HepG2 (cell line): Measurements from ENCODE around the gene DHX29. TPM values are rescaled to one million over a fixed set of nuclear protein-coding genes. Genes with fewer than 3 reads are reported as not detected.

Experiments
- GPN1 ChIP-seq: sonication (generic); formaldehyde crosslinking; IDR thresholded peaks from 2 replicates; pipeline ENCODE4 v1.5.1; 2020; ENCODE audit warnings: missing genetic modification reagents, borderline replicate concordance
- MTA1 ChIP-seq: sonication (generic); formaldehyde crosslinking; IDR thresholded peaks from 2 replicates; pipeline ENCODE4 v1.4.0; 2020; ENCODE audit warnings: missing genetic modification reagents, mild to moderate bottlenecking, borderline replicate concordance
- NFKB2 ChIP-seq: sonication (generic); formaldehyde crosslinking; IDR thresholded peaks from 2 replicates; pipeline ENCODE4 v1.4.0; 2020; ENCODE audit warnings: missing genetic modification reagents, borderline replicate concordance
- NKX3-1 ChIP-seq: sonication (generic); formaldehyde crosslinking; IDR thresholded peaks from 2 replicates; pipeline ENCODE4 v1.5.0; 2020; ENCODE audit warnings: missing genetic modification reagents
- RFXANK ChIP-seq: IDR thresholded peaks from 2 replicates; pipeline ENCODE4 v1.6.1; 2016
- ZBTB1 ChIP-seq: sonication (generic); formaldehyde crosslinking; IDR thresholded peaks from 2 replicates; pipeline ENCODE4 v1.4.0; 2020; ENCODE audit warnings: missing genetic modification reagents, borderline replicate concordance
- ZMYM3 ChIP-seq: sonication (generic); formaldehyde crosslinking; IDR thresholded peaks from 2 replicates; pipeline ENCODE4 v1.5.1; 2020; ENCODE audit warnings: mild to moderate bottlenecking, missing genetic modification reagents
- ZMYM4 ChIP-seq: sonication (generic); formaldehyde crosslinking; IDR thresholded peaks from 2 replicates; pipeline ENCODE4 v1.8.1; 2023; ENCODE audit warnings: mild to moderate bottlenecking, missing genetic modification reagents
- ZNF350 ChIP-seq: sonication (generic); formaldehyde crosslinking; IDR thresholded peaks from 2 replicates; pipeline ENCODE4 v1.4.0; 2020; ENCODE audit warnings: mild to moderate bottlenecking, low read depth, missing genetic modification reagents, borderline replicate concordance
- ZNF451 ChIP-seq: sonication (generic); formaldehyde crosslinking; IDR thresholded peaks from 2 replicates; pipeline ENCODE4 v1.5.0; 2020; ENCODE audit warnings: mild to moderate bottlenecking, missing genetic modification reagents
- ZNF660 ChIP-seq: sonication (generic); formaldehyde crosslinking; IDR thresholded peaks from 2 replicates; pipeline ENCODE4 v1.5.1; 2020; ENCODE audit warnings: mild to moderate bottlenecking, low read depth, missing genetic modification reagents, borderline replicate concordance
- ZSCAN22 ChIP-seq: sonication (generic); formaldehyde crosslinking; IDR thresholded peaks from 2 replicates; pipeline ENCODE4 v1.4.0; 2020; ENCODE audit warnings: mild to moderate bottlenecking, missing genetic modification reagents
- polyA plus RNA-seq, 8 experiments: library from polyadenylated mRNA; depleted of rRNA in 3 of 8; stranded (reverse) in 7 of 8; unstranded in 1 of 8; fragments of >200 nt; fragmentation: Illumina TruSeq in 4 of 8; extraction: Trizol in 4 of 8; gene quantifications; 2 replicates each; pipeline versions ENCODE4 v1.2.1 to v1.2.3, GENCODE V29; 2011 to 2016; ENCODE audit warnings: low read depth in 4 of 8, missing spikeins in 1 of 8, mixed read lengths in 1 of 8; ENCODE audit not compliant: insufficient read depth in 1 of 8
- total RNA-seq, 5 experiments: library from RNA; depleted of rRNA; stranded (reverse); fragments of >200 nt; fragmentation: Illumina TruSeq; extraction: Trizol; gene quantifications; 2 replicates each; pipeline ENCODE4 v1.2.3, GENCODE V29; 2016; ENCODE audit warnings: low read depth in 1 of 5
- TF ChIP-seq, protein P1 (sequence below): sonication (generic); formaldehyde crosslinking; IDR thresholded peaks from 2 replicates; pipeline ENCODE4 v1.9.0; 2021; ENCODE audit warnings: missing genetic modification reagents, borderline replicate concordance
- TF ChIP-seq, protein P2 (sequence below), 2 experiments: sonication (generic) in 1 of 2; formaldehyde crosslinking in 1 of 2; IDR thresholded peaks; 2 replicates each; pipeline versions ENCODE4 v1.4.0 to v1.6.1; 2016 to 2020; ENCODE audit warnings: borderline replicate concordance in 1 of 2, low read depth in 1 of 2, mild to moderate bottlenecking in 1 of 2, missing genetic modification reagents in 1 of 2
- TF ChIP-seq, protein P3 (sequence below): sonication (generic); formaldehyde crosslinking; IDR thresholded peaks from 2 replicates; pipeline ENCODE4 v1.5.1; 2020; ENCODE audit warnings: mild to moderate bottlenecking, missing genetic modification reagents, moderate library complexity
- TF ChIP-seq, protein P4 (sequence below): sonication (generic); formaldehyde crosslinking; IDR thresholded peaks from 2 replicates; pipeline ENCODE4 v1.5.0; 2020; ENCODE audit warnings: missing genetic modification reagents

The DHX29 gene
- total and polyA plus RNA-seq, 2 of the 13 experiments (the other 11 are each of a cell fraction or from before 2014, with no cell fraction given), result 1.9 to 22.0 TPM

DNA sequence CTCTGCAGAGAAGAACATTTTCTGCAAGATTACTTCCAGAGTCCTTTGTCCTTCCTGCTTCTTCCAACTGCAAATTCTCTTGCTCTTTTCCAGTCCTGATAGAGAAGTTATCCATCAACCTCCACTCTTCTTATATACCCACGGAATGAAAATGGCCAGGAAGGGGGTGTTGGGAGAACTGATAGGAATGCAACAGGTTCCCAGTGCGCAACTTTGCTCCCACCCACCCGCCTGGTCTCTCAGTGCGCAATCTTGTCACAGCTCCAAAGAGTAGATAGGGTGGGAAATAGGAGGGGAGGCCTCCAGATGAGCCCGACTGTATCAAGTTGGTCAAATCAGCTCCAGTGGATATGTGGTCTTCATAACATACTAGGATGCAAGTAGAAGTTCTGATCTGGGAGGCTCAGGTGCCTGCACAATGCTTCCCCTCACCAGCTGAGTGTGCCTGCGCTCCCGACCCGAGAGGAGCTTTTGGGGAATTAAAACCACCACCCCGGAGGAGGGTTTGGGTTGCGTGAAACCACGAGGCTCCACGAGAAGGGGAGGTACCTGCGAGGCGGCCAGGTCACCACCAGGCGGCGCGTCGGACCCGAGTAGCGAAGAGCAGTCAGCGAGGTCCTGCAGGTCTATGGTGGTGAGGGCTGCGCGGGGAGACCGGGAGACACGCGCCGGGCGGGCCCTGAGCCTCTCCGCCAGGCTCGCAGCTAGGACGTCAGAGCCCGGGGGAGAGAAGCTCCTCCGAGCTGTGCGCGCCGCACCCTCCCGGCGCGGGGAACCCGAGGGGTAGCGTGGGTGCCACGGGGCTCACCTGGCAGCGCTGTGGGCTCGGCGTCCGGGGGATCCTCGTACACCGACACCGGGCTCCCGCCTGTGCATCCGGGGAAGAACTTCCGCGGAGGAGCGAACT is 81.2 kb downstream of the DHX29 start (continued):
- TF ChIP-seq GPN1 (CRISPR knock-in tag), result no peak
- no peak for TF ChIP-seq ZBTB1 (CRISPR knock-in tag)
- peak; percentile 63; the same call in 1 of the 2 replicates for TF ChIP-seq ZNF451 (CRISPR knock-in tag)
- peak; percentile 25; the same call in 1 of the 2 replicates for TF ChIP-seq ZNF350 (CRISPR knock-in tag)
- peak; percentile 68; the same call in 1 of the 2 replicates for TF ChIP-seq ZMYM4 (CRISPR knock-in tag)
- no peak for TF ChIP-seq ZSCAN22 (CRISPR knock-in tag)
- TF ChIP-seq, protein P1, sequence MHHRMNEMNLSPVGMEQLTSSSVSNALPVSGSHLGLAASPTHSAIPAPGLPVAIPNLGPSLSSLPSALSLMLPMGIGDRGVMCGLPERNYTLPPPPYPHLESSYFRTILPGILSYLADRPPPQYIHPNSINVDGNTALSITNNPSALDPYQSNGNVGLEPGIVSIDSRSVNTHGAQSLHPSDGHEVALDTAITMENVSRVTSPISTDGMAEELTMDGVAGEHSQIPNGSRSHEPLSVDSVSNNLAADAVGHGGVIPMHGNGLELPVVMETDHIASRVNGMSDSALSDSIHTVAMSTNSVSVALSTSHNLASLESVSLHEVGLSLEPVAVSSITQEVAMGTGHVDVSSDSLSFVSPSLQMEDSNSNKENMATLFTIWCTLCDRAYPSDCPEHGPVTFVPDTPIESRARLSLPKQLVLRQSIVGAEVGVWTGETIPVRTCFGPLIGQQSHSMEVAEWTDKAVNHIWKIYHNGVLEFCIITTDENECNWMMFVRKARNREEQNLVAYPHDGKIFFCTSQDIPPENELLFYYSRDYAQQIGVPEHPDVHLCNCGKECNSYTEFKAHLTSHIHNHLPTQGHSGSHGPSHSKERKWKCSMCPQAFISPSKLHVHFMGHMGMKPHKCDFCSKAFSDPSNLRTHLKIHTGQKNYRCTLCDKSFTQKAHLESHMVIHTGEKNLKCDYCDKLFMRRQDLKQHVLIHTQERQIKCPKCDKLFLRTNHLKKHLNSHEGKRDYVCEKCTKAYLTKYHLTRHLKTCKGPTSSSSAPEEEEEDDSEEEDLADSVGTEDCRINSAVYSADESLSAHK, result no peak
- no peak for TF ChIP-seq NKX3-1 (CRISPR knock-in tag)
- TF ChIP-seq, protein P2, sequence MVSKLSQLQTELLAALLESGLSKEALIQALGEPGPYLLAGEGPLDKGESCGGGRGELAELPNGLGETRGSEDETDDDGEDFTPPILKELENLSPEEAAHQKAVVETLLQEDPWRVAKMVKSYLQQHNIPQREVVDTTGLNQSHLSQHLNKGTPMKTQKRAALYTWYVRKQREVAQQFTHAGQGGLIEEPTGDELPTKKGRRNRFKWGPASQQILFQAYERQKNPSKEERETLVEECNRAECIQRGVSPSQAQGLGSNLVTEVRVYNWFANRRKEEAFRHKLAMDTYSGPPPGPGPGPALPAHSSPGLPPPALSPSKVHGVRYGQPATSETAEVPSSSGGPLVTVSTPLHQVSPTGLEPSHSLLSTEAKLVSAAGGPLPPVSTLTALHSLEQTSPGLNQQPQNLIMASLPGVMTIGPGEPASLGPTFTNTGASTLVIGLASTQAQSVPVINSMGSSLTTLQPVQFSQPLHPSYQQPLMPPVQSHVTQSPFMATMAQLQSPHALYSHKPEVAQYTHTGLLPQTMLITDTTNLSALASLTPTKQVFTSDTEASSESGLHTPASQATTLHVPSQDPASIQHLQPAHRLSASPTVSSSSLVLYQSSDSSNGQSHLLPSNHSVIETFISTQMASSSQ (IDR thresholded peaks at IDR 0.05; ENCODE audit: low read depth), result no peak
- TF ChIP-seq, protein P2 (CRISPR knock-in tag; IDR thresholded peaks at IDR 0.05; ENCODE audit: borderline replicate concordance), result no peak
- no peak for TF ChIP-seq MTA1 (CRISPR knock-in tag)
- no peak for TF ChIP-seq RFXANK (CRISPR knock-in tag)
- TF ChIP-seq ZMYM3, result 0 out of 2 replicates have a peak, but pooled peaks have one; percentile 30
- TF ChIP-seq, protein P3, sequence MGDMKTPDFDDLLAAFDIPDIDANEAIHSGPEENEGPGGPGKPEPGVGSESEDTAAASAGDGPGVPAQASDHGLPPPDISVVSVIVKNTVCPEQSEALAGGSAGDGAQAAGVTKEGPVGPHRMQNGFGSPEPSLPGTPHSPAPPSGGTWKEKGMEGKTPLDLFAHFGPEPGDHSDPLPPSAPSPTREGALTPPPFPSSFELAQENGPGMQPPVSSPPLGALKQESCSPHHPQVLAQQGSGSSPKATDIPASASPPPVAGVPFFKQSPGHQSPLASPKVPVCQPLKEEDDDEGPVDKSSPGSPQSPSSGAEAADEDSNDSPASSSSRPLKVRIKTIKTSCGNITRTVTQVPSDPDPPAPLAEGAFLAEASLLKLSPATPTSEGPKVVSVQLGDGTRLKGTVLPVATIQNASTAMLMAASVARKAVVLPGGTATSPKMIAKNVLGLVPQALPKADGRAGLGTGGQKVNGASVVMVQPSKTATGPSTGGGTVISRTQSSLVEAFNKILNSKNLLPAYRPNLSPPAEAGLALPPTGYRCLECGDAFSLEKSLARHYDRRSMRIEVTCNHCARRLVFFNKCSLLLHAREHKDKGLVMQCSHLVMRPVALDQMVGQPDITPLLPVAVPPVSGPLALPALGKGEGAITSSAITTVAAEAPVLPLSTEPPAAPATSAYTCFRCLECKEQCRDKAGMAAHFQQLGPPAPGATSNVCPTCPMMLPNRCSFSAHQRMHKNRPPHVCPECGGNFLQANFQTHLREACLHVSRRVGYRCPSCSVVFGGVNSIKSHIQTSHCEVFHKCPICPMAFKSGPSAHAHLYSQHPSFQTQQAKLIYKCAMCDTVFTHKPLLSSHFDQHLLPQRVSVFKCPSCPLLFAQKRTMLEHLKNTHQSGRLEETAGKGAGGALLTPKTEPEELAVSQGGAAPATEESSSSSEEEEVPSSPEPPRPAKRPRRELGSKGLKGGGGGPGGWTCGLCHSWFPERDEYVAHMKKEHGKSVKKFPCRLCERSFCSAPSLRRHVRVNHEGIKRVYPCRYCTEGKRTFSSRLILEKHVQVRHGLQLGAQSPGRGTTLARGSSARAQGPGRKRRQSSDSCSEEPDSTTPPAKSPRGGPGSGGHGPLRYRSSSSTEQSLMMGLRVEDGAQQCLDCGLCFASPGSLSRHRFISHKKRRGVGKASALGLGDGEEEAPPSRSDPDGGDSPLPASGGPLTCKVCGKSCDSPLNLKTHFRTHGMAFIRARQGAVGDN (CRISPR knock-in tag), result peak; percentile 79
- TF ChIP-seq NFKB2, result no peak
- TF ChIP-seq, protein P4, sequence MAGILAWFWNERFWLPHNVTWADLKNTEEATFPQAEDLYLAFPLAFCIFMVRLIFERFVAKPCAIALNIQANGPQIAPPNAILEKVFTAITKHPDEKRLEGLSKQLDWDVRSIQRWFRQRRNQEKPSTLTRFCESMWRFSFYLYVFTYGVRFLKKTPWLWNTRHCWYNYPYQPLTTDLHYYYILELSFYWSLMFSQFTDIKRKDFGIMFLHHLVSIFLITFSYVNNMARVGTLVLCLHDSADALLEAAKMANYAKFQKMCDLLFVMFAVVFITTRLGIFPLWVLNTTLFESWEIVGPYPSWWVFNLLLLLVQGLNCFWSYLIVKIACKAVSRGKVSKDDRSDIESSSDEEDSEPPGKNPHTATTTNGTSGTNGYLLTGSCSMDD (CRISPR knock-in tag), result no peak
- no peak for TF ChIP-seq ZNF660 (CRISPR knock-in tag)
